GF-D8 (cell line): ENCODE data around the gene DMRT1.

ENCODE experiments used
- DNase-seq: peaks from one replicate; lab custom pipeline; 2025; lab: John Stamatoyannopoulos, UW

DMRT1 gene

DNA sequence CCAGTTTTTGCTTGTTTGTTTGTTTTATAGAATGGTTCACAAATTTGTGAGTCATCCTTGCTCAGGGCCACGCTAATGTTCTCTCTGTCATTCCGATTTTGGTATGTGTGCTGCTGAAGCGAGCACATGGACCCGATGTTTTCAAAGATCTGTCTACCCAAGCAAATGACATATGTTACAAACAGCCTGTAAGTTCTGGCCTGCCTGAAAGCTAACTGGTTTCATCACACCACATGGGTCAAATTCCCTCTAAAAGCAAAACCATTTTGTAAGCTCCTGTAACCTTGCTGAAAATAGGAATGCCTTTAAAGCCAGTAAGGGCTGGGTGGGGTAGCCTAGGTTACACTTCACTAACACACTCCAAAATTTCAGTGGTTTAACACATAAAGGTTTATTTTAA, 160.3 kb downstream of the DMRT1 start:
- no peak for DNase-seq

DNA sequence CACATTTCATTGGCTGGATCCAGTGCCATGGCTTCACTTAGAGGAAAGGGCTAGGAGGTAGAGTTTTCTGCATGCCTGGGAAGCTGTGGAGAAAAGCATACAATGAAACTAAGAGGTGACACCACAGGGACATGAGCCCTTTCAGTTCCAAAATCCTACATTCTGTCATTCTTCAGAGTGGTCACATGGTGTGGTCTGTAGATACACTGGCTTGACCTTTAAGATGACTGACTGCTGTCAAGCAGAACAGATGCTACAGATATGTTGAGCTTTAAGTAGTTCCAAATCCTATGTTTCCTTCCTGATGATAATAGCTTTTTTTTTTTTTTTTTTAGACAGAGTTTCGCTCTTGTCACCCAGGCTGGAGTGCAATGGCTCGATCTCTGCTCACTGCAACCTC, 161.2 kb downstream of the DMRT1 start:
- DNase-seq: no peak

DNA sequence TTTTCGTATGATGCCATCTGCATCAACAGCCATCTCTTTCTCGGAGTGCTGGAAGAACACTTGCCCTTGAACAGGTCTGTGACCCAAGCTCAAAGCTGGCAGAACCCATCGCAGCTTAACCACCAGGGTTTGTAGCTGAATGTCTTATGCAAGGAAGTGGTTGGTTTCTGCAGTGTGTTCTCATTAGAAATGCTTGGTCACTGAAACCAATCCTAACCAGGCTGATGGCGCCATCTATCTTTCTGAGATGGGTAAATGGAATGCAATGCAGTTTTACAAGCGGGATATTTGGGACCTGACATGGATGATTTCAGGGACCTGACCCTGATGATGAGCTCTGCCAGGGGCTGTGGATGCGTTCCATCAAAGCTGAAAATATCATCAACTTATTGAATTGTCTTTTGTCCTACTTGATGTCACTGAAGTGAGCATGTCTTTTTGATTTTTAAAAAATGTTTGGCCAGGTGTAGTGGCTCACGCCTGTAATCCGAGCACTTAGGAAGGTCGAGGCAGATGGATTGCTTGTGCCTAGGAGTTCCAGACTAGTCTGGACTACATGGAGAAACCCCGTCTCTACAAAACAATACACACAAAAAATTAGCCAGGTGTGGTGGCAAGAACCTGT, 163.7 kb downstream of the DMRT1 start:
- DNase-seq: peak; percentile 27

DNA sequence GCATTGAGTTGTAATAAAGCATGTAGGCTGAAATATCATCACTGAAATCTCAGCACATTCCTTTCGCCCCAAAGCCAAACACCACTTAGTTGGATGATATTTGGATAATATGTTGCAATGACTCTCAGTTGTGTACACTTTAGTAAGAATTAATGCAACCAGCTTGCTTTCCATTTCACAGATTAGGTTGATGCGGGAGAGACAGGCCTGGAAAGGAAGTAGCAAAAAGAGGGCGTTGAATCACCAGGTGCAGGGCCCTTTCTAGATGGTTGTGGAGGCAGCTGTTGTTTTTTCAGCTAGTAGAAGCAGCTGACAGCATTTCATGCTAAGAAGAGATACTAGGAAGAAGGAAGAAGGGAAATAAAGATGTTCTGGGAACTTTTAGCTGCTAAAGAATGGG, 165.8 kb downstream of the DMRT1 start:
- no peak for DNase-seq

DNA sequence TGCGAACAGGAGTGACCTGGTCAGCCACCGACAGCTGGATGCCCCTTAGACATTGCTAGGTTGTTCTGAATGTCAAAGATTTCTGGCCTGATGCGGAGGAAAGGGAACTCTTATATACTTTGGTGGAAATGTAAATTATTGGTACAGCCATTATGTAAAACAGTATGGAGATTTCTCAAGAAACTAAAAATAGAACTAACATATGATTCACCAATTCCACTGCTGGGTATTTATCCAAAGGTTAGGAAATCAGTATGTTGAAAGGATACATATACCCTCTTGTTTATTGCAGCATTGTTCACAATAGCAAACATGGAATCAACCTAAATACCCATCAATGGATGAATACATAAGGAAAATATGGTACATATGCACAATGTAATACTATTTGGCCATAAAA, 166.7 kb downstream of the DMRT1 start:
- DNase-seq: no peak

DNA sequence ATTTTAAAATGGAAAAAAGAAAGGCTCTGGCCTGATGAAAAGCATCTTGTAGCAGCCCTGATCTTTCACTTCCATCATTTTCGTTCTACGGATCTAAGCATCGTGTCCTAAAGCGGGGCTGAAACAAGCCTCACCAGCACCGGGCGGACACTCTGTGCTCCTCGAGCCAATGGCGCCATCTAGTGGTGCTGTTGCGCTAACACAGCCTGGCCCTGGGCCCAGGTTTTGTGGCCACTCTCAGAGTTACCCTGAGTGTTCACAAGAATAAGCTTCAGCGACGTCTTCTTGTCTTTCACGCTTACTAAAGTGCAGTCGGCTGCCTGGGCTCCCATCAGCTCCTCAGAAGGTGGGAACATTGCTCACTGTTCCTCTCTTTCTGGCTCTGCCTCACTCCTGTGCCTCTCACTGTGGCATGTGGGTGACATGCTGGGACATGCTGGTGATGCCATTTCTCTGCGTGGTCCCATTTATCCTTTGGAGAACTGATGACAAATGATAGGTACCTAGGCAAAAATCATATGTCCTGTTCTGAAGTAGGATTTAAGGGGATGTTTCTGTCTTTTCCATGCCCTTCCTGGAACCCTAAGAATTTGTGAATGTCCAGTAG, 167.7 kb downstream of the DMRT1 start:
- peak; percentile 3 for DNase-seq

DNA sequence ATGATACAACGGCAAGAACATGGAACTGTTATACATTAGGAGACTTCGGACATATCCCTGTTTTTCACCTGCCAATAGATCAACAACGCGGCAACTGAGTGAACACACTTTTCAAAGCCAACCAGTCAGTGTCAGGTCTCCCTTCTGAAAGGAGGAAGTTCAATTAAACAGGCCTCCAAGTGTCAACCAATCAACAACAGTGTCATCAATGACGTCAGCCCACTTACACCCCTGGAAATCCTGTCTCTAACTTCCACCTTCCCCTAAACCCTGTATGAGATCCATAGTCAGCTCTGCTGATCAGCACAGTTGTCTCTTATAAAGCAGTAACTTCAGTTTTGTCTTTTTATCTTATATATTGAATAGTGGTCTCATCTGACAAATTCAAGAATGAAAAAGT, 171.5 kb downstream of the DMRT1 start:
- no peak for DNase-seq

DNA sequence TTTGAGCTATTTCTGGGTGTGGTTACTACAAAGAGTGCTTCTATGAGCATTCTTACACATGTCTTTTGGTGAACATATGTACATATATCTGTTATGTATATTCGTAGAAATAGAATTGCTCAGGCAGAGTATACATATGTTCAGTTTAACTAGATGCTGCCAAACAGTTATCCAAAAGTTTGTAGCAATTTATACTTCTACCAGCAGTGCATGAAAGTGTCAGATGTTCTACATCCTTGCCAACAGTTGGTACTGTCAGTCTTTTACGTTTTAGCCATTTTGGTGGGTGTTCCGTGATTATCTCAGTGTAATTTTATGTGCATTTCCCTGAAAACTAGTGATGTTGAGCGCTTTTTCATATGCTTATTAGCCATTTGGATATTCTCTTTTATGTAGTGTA, 172.7 kb downstream of the DMRT1 start:
- no peak for DNase-seq

DNA sequence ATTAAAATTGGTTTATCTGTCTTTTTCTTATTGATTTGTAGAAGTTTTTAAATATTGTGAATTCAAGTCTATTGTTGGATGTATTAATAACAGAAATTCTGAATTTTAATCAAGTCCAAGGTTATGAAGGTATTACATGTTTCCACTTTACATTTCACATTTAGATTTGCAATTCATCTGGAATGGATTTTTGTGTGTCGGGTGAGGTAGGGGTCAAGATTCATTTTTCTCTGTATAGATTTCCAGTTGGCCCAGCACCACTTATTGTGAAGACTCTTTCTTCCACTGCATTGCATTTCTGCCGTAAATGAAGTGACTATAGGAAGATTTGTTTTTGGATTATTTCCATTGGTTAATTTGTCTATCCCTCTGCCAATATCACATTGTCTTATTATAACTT, 173.1 kb downstream of the DMRT1 start:
- no peak for DNase-seq

DNA sequence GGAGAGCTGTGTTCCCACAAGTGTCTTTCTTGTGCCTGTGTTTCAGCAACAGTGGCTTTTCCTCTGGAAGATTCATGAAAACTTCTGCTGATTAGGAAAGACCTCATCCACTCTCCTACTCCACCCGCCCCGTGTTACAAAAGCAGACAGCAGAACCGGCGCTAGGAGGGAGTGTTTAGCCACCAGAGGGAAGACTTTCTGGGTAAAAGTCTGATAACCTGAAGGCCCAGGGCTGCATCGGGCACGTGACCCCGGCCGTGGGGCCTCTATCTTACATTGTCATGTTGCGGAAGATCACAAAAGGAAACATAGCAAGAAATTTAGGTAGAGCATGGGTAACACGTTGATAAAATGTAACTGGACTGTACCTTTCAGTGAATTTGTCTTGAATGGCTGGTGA, 176.6 kb downstream of the DMRT1 start:
- DNase-seq: no peak
